Osteocyte (in vitro differentiated cells): ENCODE results near the gene MAP4K2. TPM values are rescaled to one million over a fixed set of nuclear protein-coding genes. Genes with fewer than 3 reads are reported as not detected.
A peak's percentile ranks its signal among the peaks of the same experiment; 100 is the strongest.

Experiments
- DNase-seq: peaks from one replicate; pipeline ENCODE4 v3.0.0; 2021; ENCODE audit warnings: mixed read lengths; ENCODE audit not compliant: unreplicated experiment; ENCODE audit errors: extremely low spot score
- H3K27ac Mint-ChIP-seq: one replicate; pipeline ENCODE4 v1.8.0; 2021; ENCODE audit warnings: mild to moderate bottlenecking, mixed read lengths; ENCODE audit not compliant: unreplicated experiment
- H3K27me3 Mint-ChIP-seq: one replicate; pipeline ENCODE4 v1.8.0; 2021; ENCODE audit warnings: mixed read lengths; ENCODE audit not compliant: unreplicated experiment
- H3K36me3 Mint-ChIP-seq: one replicate; pipeline ENCODE4 v1.8.0; 2021; ENCODE audit warnings: mixed read lengths; ENCODE audit not compliant: unreplicated experiment
- H3K4me1 Mint-ChIP-seq: one replicate; pipeline ENCODE4 v1.8.0; 2021; ENCODE audit warnings: mixed read lengths; ENCODE audit not compliant: unreplicated experiment
- H3K4me3 Mint-ChIP-seq: one replicate; pipeline ENCODE4 v1.8.0; 2021; ENCODE audit warnings: mild to moderate bottlenecking, moderate library complexity, mixed read lengths; ENCODE audit not compliant: unreplicated experiment
- H3K9me3 Mint-ChIP-seq: one replicate; pipeline ENCODE4 v1.8.0; 2021; ENCODE audit warnings: mixed read lengths; ENCODE audit not compliant: unreplicated experiment
- total RNA-seq: library from RNA; stranded (reverse); gene quantifications from 2 replicates; pipeline ENCODE4 v1.2.1, GENCODE V29; 2021
- TF ChIP-seq, protein P1 (sequence below): fragments of 200-600 bp; sonication (generic); IDR thresholded peaks from 2 replicates; pipeline ENCODE4 v1.5.0; 2021; ENCODE audit warnings: antibody characterized with exemption, mild to moderate bottlenecking, moderate library complexity

The MAP4K2 gene
- total RNA-seq, 1 donor from 2014 or later, result 16.0 TPM

DNA sequence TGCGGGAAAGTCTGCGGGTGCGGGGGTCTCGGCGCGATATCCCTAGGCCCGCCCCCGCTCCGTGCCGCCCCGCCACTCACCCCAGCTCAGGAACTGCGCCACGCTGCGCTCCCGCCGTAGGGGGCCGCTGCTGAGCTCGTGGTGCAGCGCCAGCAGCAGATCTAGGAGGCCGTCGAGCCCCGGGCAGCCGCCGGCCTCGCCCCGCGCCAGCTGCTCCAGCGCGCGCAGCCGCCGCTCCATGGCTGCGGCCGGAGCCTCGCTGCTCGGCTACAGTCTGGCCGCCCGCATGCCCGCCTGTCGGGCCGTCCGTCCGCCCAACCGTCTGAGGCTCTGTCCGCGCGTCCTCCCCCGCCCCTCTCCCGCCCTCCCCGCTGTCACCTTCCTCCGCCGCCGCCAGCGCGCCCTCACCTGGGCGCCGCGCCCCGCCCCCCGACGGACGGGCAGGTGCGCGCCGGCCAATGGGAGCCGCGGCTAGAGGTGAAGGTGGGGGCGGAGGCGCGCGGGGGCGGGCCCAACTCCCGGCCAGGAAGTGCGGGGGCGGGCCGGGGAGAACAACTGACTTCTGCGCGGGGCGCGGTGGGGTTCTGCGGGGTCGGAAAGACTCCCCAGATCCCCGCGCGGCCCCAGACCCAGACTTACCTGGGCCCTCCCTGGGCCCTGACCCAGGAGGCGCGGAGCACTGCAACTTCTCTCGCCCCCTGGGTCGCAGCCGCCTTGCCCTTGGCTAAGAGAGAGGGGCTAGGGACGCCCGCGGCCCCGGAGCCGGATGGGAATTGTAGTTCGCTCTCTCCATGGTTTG lies 41.5 kb upstream of the MAP4K2 start, which contains the start of gene CDC42BPG:
TSS of gene CDC42BPG (minus strand) at position 324 of the 799 bp plus-strand sequence. CDS start at position 240, 84 bp downstream.
- Mint-ChIP-seq H3K36me3 (no peaks in the 10 kb centered on the region), H3K27me3 (no peaks in the 10 kb centered on the region), H3K27ac (no peak within 1 kb of the TSS), H3K4me3 (peak within 1 kb of the TSS; percentile 64), H3K9me3 (no peaks in the 10 kb centered on the region), H3K4me1 (peaks cover 23% of the 10 kb centered on the region)
- DNase-seq, result peak; percentile 90
- TF ChIP-seq, protein P1, sequence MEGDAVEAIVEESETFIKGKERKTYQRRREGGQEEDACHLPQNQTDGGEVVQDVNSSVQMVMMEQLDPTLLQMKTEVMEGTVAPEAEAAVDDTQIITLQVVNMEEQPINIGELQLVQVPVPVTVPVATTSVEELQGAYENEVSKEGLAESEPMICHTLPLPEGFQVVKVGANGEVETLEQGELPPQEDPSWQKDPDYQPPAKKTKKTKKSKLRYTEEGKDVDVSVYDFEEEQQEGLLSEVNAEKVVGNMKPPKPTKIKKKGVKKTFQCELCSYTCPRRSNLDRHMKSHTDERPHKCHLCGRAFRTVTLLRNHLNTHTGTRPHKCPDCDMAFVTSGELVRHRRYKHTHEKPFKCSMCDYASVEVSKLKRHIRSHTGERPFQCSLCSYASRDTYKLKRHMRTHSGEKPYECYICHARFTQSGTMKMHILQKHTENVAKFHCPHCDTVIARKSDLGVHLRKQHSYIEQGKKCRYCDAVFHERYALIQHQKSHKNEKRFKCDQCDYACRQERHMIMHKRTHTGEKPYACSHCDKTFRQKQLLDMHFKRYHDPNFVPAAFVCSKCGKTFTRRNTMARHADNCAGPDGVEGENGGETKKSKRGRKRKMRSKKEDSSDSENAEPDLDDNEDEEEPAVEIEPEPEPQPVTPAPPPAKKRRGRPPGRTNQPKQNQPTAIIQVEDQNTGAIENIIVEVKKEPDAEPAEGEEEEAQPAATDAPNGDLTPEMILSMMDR, result peak; percentile 64

DNA sequence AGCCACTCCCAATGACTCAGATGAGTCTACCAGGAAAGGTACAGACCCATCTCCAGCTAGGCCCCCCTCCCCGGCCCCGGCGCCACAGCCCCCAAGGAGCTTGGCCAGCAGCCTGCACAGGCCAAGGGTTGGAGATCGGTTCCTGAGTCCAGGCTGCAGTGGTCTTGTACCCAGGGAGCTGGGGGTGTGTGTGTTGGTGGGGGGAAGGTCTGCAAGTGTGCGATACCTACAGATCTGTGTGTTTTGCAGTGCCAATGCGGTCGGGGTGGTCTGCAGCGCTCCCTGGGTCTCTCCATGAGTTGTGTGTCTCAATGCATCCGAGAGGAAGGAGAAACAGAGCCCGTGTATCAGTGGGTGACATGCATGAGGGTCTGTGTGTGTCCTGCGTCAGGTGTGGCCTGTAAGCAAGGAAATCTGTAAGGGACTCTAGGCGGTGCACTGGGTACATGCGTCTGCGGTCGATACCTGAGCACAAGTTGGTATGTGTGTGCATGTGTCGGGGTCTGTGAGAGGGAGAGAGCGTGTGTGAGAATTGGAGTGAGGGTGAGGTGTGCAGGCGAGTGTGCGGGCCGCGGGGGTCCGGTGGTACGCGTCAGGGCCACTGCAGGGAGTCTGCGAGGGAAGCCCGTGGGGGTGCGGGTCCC lies 40.8 kb upstream of the MAP4K2 start:
- Mint-ChIP-seq H3K9me3 (no peaks in the 10 kb centered on the region), H3K4me3 (peak overlapping the region; percentile 64), H3K27me3 (no peaks in the 10 kb centered on the region), H3K4me1 (peaks cover 19% of the 10 kb centered on the region), H3K27ac (no peak overlapping the region), H3K36me3 (no peaks in the 10 kb centered on the region)
- TF ChIP-seq, protein P1, result no peak
- DNase-seq, result no peak

DNA sequence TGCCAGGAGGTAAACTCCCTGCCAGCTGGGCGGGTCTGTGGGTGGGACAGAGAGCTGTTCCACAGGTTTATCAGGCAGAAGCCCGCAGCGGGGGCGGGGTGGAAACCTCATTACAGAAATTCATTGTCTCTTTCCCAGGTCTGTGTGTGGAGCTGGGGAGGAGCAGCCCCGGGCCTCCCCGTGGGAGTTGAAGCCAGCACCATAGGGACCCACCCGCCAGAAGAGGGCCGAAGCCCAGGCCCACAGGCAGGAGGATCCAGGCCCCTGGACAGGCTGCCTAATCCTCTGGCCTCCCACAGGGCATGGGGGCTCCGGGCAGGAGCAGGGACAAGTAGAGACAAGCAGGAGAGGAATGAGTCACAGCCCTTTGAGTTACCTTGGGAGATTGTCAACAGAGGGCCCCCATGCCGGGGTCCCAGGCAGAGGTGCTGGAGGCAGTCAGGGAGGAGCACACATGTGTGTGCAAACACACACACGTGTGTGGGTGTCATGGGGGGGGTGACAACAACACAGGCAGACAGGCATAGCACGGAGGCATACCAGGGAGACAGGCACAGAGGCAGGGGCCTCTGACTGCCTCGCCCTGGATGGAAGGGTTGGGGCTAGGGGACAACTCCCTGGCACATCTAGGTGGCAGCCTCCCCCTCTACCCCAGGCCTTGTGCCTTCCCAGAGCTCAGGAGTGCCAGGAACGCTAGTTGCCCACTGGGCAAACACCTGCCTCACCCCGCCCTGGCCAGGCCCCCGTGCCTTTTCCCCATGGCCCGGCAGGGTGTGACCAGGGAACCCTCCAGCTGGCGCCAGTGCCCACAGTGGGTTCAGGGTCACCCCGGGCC lies 40.1 kb upstream of the MAP4K2 start:
- no peaks in the 10 kb centered on the region for H3K36me3 Mint-ChIP-seq
- no peak overlapping the region for H3K27ac Mint-ChIP-seq
- no peak overlapping the region for H3K4me3 Mint-ChIP-seq
- TF ChIP-seq, protein P1, result no peak
- H3K27me3 Mint-ChIP-seq, result no peaks in the 10 kb centered on the region
- DNase-seq, result no peak
- H3K9me3 Mint-ChIP-seq, result no peaks in the 10 kb centered on the region
- H3K4me1 Mint-ChIP-seq, result peaks cover 16% of the 10 kb centered on the region

DNA sequence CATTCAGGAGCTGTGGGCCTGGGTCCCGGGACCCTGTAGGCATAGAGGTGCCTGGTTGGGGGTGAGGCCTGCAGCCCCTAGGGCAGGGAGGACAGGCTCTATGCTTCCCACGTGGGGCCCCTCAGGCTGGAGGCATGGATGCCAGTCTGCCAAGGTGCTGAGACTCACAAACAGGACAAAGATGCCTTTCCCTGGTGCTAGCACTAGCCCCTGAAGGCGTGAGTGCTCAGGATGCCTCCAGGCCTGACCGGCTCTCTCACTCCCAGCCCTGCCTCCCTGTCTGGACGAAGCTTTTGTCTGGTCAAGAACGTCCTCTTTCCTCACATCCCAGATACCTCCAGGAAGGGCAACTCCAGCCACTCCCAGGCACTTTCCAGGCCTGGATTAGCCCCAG lies 39.3 kb upstream of the MAP4K2 start:
- TF ChIP-seq, protein P1, result no peak
- Mint-ChIP-seq H3K4me3 (no peak overlapping the region), H3K36me3 (no peaks in the 10 kb centered on the region), H3K9me3 (no peaks in the 10 kb centered on the region), H3K27me3 (no peaks in the 10 kb centered on the region), H3K27ac (no peak overlapping the region), H3K4me1 (peaks cover 16% of the 10 kb centered on the region)
- DNase-seq, result no peak
